Measurements from ENCODE around the gene OR9Q1. TPM values are rescaled to one million over a fixed set of nuclear protein-coding genes. Genes with fewer than 3 reads are reported as not detected.

Gene OR9Q1
- total RNA-seq, 1 donor from 2014 or later = not detected

DNA sequence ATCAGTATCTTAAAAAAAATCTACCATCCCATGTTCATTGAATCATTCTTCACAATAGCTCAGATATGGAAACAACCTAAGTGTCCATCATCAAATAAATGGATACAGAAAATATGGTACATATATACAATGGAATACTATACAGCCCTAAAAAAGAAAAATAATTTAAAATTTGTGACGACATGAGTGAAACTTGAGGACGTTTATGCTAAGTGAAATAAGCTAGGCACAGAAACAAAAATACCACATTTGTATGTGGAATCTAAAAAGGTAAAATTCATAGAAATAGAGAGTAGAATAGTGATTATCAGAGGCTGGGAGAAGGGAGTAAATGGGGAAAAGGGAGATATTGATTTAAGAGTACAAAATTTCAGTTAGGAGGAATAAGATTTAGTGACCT, 62.8 kb downstream of the OR9Q1 start:
- intact Hi-C loops (cut with DNase I) = no loop called here
- no peak for ATAC-seq (ENCODE audit: poor library complexity)
- DNase-seq = no peak

DNA sequence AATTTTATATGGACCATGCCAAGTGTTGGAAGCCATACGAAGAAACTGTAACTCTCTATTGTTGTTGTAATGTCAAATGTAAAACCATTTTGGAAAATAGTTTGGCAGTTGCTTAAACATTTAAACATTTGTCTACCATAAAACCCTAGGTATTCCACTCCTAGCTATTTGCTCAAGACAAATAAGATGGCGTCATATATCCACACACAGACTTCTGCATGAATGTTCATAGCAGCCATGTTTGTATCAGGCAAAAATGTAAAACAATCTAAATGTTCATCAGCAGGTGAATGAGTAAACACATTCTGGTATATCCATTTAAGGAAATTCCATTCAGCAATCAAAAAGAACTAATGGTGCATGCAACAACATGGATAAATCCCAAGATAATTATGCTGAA, 73.8 kb downstream of the OR9Q1 start:
- no peak for DNase-seq
- ATAC-seq (ENCODE audit: poor library complexity) = no peak

DNA sequence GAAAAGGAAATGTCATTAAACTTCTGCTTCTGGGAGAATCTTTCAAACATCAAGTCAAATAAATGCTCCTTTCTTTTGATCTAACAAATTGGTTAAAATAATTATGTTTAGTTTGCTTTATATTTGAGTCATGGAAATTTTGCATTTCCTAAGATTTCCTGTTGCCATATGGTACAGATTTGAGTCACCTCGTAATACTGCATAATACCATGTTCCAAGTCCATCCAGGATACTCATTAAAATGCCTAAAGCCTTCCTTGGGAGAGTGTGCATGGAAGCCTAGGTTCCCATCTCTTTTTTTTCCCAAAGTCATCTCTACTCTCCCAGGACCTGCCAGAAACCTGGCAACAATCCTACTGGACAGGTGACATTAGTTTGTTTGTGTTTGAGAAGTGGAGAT, 97.4 kb downstream of the OR9Q1 start:
- no peak for ATAC-seq (ENCODE audit: poor library complexity)
- DNase-seq = no peak
- intact Hi-C loops (cut with DNase I) = no loop called here

More for the DNA sequence above, 73.8 kb downstream of the OR9Q1 start:
- intact Hi-C loops (cut with DNase I) = no loop called here

DNA sequence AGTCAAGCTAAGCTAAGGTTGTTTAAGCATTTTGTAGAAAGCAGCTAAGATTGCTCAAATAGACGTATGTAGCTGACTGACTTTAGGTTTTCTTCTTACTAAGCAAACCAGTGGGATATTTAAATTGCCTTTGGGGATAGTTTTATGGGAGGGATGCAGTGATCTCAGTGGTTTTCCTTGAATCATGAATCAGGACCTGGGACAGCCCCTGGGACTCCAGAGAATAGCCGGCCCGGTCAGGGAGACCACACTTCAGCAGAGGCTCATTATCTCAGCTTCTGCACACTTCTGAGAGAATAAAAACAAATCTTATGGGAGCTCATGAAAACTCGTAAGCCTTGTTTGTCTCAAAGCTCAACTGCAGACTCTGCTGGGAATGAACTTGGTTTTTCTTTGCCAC, 101.8 kb downstream of the OR9Q1 start, which contains the start of gene OR9I1:
Gene OR9I1, minus strand, starts transcription at position 62 of the 400 bp plus-strand sequence. CDS start 6,086 bp downstream, outside the sequence.
- intact Hi-C loops (cut with DNase I) = no loop called here
- no peak for ATAC-seq (ENCODE audit: poor library complexity)

DNA sequence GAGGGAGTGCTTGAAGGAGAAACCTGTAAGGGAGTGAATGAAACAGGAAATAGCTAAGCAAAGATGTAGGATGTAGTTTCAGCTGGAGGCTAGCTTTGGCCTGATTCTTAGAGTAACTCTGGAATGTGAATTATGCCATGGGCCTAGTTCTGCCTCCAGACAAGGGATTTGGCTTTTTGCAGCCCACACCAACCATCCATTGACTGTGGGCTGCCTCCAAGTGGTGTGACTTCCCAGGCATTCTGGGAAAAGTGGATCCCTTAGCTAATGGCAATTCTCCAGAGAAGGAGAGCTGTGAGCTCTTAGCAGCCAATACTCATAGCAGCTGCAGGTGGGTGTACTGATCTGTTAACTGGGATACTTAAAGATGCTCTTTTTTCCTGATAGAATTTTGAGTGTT, 103.7 kb downstream of the OR9Q1 start:
- intact Hi-C loops (cut with DNase I) = no loop called here
- no peak for ATAC-seq (ENCODE audit: poor library complexity)
- DNase-seq = no peak

More for the DNA sequence above, 101.8 kb downstream of the OR9Q1 start, which contains the start of gene OR9I1:
- no peak for DNase-seq

DNA sequence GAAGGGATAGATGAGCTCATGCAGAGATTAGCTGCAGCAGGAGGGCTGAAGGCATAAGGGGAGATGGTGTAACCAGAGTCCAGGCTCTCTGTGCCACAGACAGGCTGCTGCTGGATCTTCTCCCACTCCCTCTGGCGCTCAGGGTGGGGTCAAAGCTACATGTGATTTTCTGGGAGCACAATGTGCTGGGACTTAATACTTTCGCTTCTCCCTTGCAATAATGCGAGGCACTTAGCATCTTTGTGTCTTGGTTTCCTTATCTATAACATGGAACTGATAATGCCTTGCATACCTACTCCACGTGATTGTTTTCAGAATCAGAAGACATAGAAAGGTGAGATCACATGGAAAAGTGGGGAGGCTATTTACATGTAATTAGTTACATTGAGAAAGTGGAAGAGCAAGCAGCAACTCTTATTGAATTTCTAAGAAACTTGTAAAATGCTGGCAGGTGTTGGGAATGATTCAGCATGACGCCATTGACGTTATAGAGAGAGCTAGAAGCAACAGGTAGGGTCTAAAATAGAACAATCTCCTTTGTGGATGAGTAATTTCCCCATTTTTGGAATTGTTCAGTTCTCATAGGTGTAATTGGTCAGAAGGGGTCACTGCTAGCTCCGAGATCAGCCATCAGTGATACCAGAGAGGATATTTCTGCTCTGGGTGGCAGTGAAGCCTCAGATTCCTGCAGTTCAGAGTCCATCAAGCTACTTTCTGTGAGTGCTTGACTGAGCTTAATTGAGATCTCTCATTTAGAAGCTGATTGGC, 109.8 kb downstream of the OR9Q1 start:
- DNase-seq = no peak
- no peak for ATAC-seq (ENCODE audit: poor library complexity)
- intact Hi-C loops (cut with DNase I) = no loop called here

DNA sequence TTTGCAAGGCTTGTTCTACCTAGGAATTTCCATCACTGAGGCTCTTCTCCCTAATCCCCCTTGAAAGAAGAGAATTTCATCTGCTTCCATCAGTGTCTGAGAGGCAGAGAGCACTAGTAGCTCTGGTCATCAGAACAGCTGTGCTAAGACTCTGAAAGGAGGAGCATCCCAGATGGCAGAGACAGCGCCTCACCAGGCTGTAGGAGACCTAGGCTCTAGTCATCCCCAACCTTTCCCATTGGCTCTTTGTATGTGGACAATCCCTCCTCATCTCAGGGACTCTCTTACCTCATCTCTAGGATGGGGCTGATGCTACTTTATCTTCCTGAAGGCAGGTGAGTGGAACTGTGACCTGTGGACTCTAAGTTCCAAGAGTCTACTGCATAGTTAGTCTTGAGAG, 110.5 kb downstream of the OR9Q1 start:
- intact Hi-C loops (cut with DNase I) = no loop called here
- ATAC-seq (ENCODE audit: poor library complexity) (no peak), DNase-seq (no peak)

DNA sequence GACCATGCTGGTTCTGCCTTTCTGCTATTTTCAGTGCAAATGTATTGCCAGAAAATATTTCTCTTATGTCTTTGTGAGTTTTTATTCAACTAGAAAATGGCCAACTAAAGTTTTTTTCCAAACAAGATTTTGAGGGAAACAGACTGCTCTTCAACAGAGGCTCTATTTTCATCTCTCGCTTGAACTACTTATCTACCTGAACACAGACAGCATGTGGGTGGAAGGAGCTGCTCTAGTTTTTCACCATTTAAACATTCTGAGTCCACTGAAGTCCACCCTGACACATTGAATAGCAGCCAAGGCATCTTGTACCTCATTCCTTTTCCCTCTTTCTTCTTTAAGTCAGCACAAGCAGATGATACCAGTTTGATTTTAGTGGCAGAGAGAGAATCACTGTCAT, 111.5 kb downstream of the OR9Q1 start:
- no peak for DNase-seq
- intact Hi-C loops (cut with DNase I) = no loop called here
- no peak for ATAC-seq (ENCODE audit: poor library complexity)

DNA sequence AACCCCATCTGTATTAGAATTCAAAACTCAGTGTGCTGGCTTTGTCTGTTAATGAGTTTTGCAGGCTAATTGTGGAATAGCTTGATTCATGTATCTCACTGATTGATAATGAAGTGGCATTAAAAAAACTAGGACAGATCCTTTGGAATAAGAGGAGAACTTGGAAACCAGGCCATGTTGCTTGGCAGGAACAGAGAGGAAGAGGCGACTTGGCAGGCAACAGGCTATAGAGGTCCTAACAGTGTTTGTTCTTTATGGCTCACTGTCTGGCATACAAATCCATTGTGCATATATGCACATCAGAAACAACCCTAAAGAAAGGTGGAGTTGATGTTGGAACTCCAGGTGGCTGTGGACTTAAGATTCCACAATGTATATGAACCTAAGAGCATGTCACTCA, 119.1 kb downstream of the OR9Q1 start:
- intact Hi-C loops (cut with DNase I) = no loop called here
- ATAC-seq (ENCODE audit: poor library complexity) = no peak
- no peak for DNase-seq

DNA sequence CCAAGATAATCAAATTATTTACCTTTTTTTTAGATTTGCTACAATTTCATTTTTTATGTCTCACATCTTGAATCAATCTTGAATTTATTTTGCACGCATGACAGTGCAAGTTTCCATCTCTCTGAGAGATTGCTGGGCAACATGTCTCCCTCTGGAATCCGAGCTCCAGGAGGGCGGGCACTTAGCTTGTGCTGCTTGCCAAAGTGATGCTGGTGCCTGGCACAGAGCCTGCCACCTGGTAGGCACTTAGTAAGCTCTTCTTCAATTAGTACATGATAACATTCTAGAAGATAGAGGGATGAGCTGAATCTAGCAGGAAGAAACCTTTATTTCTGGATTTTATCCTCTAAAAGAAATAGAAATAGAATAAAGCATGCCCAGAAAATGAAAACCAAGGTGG, 129.1 kb downstream of the OR9Q1 start:
- no peak for ATAC-seq (ENCODE audit: poor library complexity)
- intact Hi-C loops (cut with DNase I) = no loop called here
- no peak for DNase-seq

DNA sequence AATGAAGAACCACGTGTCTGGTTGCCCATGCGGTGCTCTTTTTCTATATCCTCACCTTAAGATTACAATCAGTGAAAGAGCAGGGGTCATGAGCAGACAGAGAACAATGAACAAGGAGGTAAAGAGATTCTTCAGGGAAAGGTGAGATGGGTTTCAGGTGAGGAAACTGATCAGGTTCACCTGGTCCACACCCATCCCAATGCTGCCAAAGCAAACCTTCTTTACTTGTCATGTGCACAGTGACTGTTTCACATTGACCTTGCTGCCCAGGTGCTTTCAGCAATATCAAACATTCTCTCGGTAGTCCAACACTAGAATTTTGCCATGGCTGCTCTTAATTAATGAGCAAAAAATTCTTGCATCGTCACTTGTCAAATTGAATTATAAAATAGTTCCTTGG, 140.7 kb downstream of the OR9Q1 start:
- intact Hi-C loops (cut with DNase I) = no loop called here
- DNase-seq (no peak), ATAC-seq (ENCODE audit: poor library complexity) (no peak)

DNA sequence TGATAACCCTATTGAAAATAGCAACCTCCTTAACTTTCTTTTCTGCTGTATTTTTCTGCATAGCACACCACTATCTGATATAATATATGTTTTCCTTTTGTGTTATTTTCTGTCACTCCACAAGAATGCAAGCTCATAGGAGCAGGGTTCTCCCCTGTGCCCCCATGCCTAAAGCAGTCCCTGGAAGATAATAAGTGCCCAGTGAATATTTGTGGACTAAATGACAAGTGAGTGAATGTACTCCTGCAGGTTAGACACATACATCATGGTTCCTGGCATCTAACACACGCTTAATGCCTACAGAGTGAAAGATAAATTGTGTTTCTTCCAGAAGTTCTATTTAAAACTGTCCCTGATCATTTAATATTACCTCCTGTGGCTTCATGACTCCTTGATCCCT, 141.3 kb downstream of the OR9Q1 start:
- intact Hi-C loops (cut with DNase I) = no loop called here

DNA sequence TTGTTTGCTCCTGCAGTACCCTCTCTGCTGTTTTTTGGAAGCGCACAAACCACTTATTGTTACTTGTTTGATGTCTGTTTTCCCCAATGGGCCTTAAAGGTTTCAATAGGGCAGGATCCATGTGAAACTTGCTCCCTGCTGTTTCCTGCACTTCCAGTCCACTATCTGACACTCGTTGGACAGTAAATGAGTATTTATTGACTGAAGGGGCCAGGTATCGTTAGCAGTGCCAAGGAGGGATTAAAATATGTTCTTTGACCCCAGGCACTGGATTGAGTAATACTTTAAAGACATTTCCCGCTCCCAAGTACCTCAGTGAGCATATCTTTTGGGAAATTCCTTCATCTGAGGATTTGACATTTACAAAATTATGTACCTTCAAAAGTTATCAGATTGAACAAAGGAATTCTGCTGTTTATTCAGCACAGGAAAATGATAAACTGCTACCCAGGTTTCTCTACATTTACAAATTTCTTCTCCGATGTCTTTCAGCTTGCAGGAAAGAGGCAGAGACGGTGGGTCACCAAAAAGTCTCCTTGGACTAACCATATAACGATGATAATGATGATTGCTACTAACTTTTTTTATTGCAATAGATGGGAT, 141.9 kb downstream of the OR9Q1 start:
- intact Hi-C loops (cut with DNase I) = no loop called here
- ATAC-seq (ENCODE audit: poor library complexity) = no peak
- no peak for DNase-seq

More for the DNA sequence above, 141.3 kb downstream of the OR9Q1 start:
- ATAC-seq (ENCODE audit: poor library complexity) (no peak), DNase-seq (no peak)

DNA sequence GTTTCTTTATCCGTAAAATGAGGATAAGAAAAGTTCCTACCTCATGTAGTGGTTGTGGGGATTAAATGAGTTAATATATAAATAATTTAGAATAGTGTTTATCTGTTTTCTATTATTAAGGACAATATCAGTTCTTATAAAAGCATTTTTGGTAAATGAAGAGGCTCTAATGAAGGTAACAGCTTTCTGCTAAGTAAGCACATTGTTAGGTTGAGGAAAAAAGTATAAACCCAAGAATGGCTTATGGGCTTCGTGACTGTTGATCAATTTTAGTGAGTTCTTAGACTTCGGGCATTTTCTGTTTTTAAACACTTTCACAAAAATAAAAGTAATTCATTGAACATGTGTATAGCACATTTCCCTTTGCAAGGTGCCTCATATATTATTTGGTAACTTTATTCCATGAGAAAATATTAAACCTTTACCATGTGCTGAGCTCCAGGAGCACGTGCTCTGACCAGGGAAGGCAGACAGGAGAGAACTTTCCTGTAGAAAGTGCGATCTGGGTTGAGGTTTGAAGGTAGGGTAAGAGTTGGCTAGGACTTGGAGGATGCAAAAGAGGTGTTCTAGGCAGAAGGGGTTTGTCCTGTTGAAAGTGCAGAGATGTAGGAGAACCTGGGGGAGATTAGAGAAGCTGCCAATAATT, 153.9 kb downstream of the OR9Q1 start:
- no peak for ATAC-seq (ENCODE audit: poor library complexity)
- no peak for DNase-seq
- intact Hi-C loops (cut with DNase I) = no loop called here

DNA sequence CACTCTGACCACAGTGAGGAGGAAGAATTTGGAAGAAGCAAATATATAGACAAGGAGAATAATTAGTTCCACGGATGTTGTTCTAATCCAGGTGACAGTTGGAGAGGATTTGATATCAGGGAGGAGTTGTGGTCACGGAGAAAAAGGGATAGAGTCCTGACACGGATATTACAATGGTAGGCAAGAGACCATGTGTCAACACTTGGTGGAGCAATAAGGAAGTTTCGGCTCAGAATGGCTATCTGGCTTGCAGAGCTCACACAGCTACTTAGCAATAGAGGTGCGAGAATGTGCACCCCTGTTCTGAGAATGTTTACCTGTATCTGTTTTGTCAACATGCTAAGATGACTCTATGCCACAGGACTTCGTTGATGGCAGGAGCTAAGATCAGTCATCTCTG, 154.8 kb downstream of the OR9Q1 start:
- intact Hi-C loops (cut with DNase I) = no loop called here
- ATAC-seq (ENCODE audit: poor library complexity) (no peak), DNase-seq (no peak)

DNA sequence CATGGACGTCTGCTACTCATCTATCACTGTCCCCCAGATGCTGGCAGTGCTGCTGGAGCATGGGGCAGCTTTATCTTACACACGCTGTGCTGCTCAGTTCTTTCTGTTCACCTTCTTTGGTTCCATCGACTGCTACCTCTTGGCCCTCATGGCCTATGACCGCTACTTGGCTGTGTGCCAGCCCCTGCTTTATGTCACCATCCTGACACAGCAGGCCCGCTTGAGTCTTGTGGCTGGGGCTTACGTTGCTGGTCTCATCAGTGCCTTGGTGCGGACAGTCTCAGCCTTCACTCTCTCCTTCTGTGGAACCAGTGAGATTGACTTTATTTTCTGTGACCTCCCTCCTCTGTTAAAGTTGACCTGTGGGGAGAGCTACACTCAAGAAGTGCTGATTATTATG, 156.0 kb downstream of the OR9Q1 start:
- DNase-seq (no peak), ATAC-seq (ENCODE audit: poor library complexity) (no peak)
- intact Hi-C loops (cut with DNase I) = no loop called here

DNA sequence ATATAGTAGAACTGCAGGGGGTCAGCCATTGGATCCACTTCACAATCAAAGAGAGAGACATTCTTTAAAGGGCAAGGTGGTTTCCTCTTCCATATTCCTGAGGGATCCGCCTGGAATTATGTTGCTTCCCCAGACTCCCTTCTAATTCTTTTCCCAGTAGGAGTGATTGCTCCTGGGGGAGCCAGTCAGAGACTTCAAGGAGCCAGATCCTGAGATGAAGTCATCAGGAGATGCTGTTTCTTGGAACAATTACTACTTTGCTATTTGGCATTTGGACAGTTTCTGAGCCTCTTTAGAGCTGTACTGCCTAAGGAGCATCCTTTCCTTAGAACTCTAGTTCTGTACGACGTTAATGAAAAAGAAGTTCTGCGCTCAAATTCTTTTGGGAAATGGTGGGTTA, 163.3 kb downstream of the OR9Q1 start:
- DNase-seq = no peak
- ATAC-seq (ENCODE audit: poor library complexity) = peak; percentile 49
- intact Hi-C loops (cut with DNase I) = no loop called here

DNA sequence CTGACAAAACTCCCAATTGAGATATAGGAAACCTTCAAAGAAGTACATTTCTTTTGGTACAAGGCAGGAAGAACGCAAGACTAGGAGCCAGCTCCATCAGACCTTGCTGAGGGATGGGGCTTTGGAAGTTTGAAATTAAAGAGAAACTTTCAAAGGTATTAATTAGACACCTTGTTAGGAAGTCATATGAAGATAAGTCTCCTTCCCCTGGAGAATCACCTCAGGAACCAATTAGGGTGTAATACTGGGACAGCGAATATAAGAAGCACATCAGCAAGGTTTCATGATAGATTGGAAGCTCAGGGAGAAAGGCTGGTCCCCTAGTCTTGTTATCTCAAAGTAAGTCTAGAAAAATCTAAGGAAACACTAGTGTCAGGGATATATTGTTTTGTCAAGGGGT, 165.1 kb downstream of the OR9Q1 start, which contains the start of gene OR9Q2:
Gene OR9Q2, plus strand, starts transcription at position 301 of the 400 bp plus-strand sequence. CDS start 1,421 bp downstream, outside the sequence.
- ATAC-seq (ENCODE audit: poor library complexity) (no peak), DNase-seq (no peak)
- intact Hi-C loops (cut with DNase I) = no loop called here

DNA sequence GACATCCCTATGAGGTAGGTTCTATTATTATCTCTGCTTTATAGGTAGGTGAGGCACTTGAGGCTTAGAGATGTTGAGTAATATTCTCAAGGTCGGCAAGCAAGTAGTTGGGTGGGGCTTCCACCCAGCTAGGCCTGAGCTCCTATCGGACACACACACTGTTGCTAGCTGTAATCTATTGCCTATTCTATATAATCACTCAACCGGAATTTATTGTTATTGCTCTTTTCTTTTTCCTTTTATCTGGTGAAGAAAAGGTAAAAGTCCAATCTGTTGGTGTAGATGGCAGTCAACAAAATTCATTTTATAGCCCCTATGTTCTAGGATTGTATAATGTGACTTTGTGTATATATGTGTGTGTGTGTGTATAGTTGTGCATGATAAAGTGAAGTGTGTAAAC, 168.5 kb downstream of the OR9Q1 start:
- DNase-seq = no peak
- ATAC-seq (ENCODE audit: poor library complexity) = no peak
- intact Hi-C loops (cut with DNase I) = no loop called here

DNA sequence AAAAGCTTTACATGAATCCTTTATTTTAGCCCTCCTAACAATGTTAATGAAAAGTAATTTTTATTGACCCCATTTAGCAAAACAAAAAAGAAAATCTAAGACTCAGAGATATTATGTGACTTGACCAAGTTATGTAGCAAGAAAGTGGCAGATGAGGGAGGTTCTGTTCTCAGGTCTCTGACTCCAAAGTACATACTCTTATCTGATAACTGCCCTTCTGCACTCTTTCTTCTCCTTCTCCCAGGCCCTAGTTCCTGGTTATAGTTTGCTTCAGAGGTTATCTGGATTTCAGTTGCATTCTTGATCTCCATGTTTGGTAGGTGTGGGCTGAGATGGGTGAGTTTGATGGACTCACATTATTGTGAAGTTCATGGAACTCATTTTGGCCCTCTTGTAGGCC, 169.7 kb downstream of the OR9Q1 start:
- DNase-seq (no peak), ATAC-seq (ENCODE audit: poor library complexity) (no peak)
- intact Hi-C loops (cut with DNase I) = no loop called here

All from Right ventricle myocardium superior (tissue), 1 donor.